Neural progenitor cell (in vitro differentiated cells): ENCODE results near the gene SHLD2. TPM values are rescaled to one million over a fixed set of nuclear protein-coding genes. Genes with fewer than 3 reads are reported as not detected.

Experiments
- DNase-seq: peaks from one replicate; pipeline ENCODE4 v3.0.0-alpha.2; 2016; ENCODE audit warnings: low spot score
- H2AFZ ChIP-seq: fragments of 200-600 bp; sonication (generic); replicated peaks from 2 replicates; pipeline ENCODE4 v1.6.1; 2016; ENCODE audit warnings: antibody characterized with exemption
- H3F3A ChIP-seq: fragments of 200-600 bp; sonication (generic); 2 replicates; pipeline ENCODE4 v1.6.1; 2016; ENCODE audit warnings: antibody characterized with exemption, low read depth
- H3K27ac ChIP-seq: fragments of 200-600 bp; sonication (generic); 2 replicates; pipeline ENCODE4 v1.5.1; 2016; ENCODE audit warnings: mild to moderate bottlenecking
- H3K27me3 ChIP-seq: fragments of 200-600 bp; sonication (generic); 2 replicates; pipeline ENCODE4 v1.6.1; 2016; ENCODE audit warnings: mild to moderate bottlenecking, moderate library complexity
- H3K36me3 ChIP-seq: fragments of 200-600 bp; sonication (generic); 2 replicates; pipeline ENCODE4 v1.5.1; 2016
- H3K4me1 ChIP-seq: fragments of 200-600 bp; sonication (generic); 2 replicates; pipeline ENCODE4 v1.6.1; 2016; ENCODE audit warnings: mixed run types
- H3K4me2 ChIP-seq: fragments of 200-600 bp; sonication (generic); 2 replicates; pipeline ENCODE4 v1.6.1; 2016
- H3K4me3 ChIP-seq: fragments of 200-600 bp; sonication (generic); 2 replicates; pipeline ENCODE4 v1.5.1; 2016
- H3K79me2 ChIP-seq: fragments of 200-600 bp; sonication (generic); 2 replicates; pipeline ENCODE4 v1.6.1; 2016; ENCODE audit warnings: low read depth
- H3K9ac ChIP-seq: fragments of 200-600 bp; sonication (generic); 2 replicates; pipeline ENCODE4 v1.6.1; 2016
- H3K9me3 ChIP-seq: fragments of 200-600 bp; sonication (generic); 2 replicates; pipeline ENCODE4 v1.5.1; 2016; ENCODE audit warnings: low read depth
- H4K20me1 ChIP-seq: fragments of 200-600 bp; sonication (generic); 2 replicates; pipeline ENCODE4 v1.6.1; 2016; ENCODE audit warnings: low read depth
- H3K27ac Mint-ChIP-seq: 3 replicates; pipeline ENCODE4 v1.8.0; 2021; ENCODE audit warnings: mixed read lengths
- H3K27me3 Mint-ChIP-seq: 2 replicates; pipeline ENCODE4 v1.8.0; 2022; ENCODE audit warnings: low read depth, mild to moderate bottlenecking, inconsistent platforms, moderate library complexity, mixed read lengths; ENCODE audit not compliant: insufficient read depth
- H3K36me3 Mint-ChIP-seq: 3 replicates; pipeline ENCODE4 v1.8.0; 2021; ENCODE audit warnings: mixed read lengths
- H3K4me1 Mint-ChIP-seq: 3 replicates; pipeline ENCODE4 v1.8.0; 2021; ENCODE audit warnings: mixed read lengths
- H3K4me3 Mint-ChIP-seq: 3 replicates; pipeline ENCODE4 v1.8.0; 2021; ENCODE audit warnings: mild to moderate bottlenecking, moderate library complexity, mixed read lengths
- H3K9me3 Mint-ChIP-seq: 3 replicates; pipeline ENCODE4 v1.8.0; 2020; ENCODE audit warnings: mixed read lengths
- CTCF ChIP-seq: fragments of 200-600 bp; sonication (generic); IDR thresholded peaks from 2 replicates; pipeline ENCODE4 v1.5.1; 2017; ENCODE audit warnings: antibody characterized with exemption, mild to moderate bottlenecking
- EZH2 ChIP-seq: fragments of 200-600 bp; sonication (generic); IDR thresholded peaks from 2 replicates; pipeline ENCODE4 v1.6.1; 2017; ENCODE audit warnings: antibody characterized with exemption, mild to moderate bottlenecking, moderate library complexity
- EZH2phosphoT487 ChIP-seq: fragments of 200-600 bp; sonication (generic); IDR thresholded peaks from 2 replicates; pipeline ENCODE4 v1.6.1; 2017; ENCODE audit warnings: antibody characterized with exemption
- total RNA-seq: library from RNA; depleted of rRNA; stranded (reverse); fragments of >200 nt; gene quantifications from 2 replicates; pipeline ENCODE4 v1.2.3, GENCODE V29; 2015; ENCODE audit warnings: low replicate concordance

The SHLD2 gene, protein sequence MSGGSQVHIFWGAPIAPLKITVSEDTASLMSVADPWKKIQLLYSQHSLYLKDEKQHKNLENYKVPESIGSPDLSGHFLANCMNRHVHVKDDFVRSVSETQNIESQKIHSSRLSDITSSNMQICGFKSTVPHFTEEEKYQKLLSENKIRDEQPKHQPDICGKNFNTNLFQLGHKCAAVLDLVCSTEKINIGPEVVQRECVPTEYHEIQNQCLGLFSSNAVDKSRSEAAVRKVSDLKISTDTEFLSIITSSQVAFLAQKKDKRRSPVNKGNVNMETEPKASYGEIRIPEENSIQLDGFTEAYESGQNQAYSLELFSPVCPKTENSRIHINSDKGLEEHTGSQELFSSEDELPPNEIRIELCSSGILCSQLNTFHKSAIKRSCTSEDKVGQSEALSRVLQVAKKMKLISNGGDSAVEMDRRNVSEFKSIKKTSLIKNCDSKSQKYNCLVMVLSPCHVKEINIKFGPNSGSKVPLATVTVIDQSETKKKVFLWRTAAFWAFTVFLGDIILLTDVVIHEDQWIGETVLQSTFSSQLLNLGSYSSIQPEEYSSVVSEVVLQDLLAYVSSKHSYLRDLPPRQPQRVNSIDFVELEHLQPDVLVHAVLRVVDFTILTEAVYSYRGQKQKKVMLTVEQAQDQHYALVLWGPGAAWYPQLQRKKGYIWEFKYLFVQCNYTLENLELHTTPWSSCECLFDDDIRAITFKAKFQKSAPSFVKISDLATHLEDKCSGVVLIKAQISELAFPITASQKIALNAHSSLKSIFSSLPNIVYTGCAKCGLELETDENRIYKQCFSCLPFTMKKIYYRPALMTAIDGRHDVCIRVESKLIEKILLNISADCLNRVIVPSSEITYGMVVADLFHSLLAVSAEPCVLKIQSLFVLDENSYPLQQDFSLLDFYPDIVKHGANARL
- total RNA-seq: 26.1 and 40.8 TPM in 2 replicates

DNA sequence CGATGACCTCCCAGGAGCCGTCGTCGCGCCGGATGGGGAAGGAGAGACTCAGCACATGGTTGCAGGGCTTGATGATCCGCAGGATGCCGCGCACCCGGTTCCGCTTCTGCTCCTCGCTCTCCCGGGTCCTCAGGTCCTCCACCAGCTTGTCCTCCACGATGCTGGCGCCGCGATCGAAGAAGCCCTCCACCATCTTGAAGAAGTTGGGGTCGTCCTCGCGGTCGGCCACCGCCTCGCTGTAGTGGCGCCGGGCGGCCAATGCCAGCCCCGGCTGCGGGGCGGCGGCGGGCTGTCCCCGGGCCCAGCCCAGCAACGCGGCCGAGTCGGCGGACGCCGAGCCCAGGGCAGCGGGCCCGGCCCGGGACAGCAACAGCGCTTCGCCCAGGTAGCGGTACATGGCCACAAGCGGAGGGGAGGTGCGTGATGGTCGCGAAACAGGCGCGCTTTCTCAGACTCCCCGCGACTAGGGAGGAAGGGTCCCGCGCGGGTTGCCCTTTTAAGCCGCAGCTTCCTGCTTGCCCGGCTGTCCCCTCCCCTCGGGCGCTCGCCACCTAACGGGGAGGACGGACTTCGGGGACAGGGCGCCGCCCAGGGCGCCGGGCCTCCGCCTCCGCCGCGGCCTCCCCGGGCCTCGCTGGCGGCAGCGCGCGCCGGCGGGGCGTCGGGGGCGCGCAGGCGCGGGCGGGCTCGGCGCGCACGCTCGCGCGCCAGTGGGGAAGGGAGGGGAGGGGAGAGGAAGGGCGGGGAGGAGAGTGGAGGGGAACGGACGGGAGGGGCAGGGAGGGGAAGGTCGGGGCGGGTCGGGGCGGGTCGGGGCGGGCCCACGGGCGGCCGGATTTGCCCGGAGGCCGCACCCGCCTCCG lies at the start of gene SHLD2, which contains the start of gene GLUD1:
Gene SHLD2, plus strand, starts transcription at position 834 of the 863 bp plus-strand sequence. CDS start 56,149 bp downstream, outside the sequence.
Gene GLUD1, minus strand, starts transcription at position 471 of the 863 bp plus-strand sequence. Its CDS starts 74 bp downstream, at position 397.
- H3K4me3 Mint-ChIP-seq: peak within 1 kb of the TSS; percentile 98
- peak within 1 kb of the TSS; percentile 75 for H3K27ac ChIP-seq
- peaks cover 29% of the 10 kb centered on the region for H4K20me1 ChIP-seq
- peak within 1 kb of the TSS; percentile 88 for H2AFZ ChIP-seq
- no peaks in the 10 kb centered on the region for H3K9me3 Mint-ChIP-seq
- no peaks in the 10 kb centered on the region for H3K9me3 ChIP-seq
- H3K79me2 ChIP-seq: peaks cover 80% of the 10 kb centered on the region
- no peaks in the 10 kb centered on the region for H3K27me3 Mint-ChIP-seq
- no peaks in the 10 kb centered on the region for H3K36me3 ChIP-seq
- H3K27me3 ChIP-seq: no peaks in the 10 kb centered on the region
- TF ChIP-seq EZH2 (no peak), CTCF (peak; percentile 8)
- H3F3A ChIP-seq: peaks cover 31% of the 10 kb centered on the region
- H3K27ac Mint-ChIP-seq: peak within 1 kb of the TSS; percentile 74
- peaks cover 12% of the 10 kb centered on the region for H3K36me3 Mint-ChIP-seq
- DNase-seq: peak; percentile 95
- H3K4me1 ChIP-seq: peaks cover 26% of the 10 kb centered on the region
- peaks cover 41% of the 10 kb centered on the region for H3K4me1 Mint-ChIP-seq
- peak within 1 kb of the TSS; percentile 90 for H3K4me2 ChIP-seq
- peak within 1 kb of the TSS; percentile 81 for H3K4me3 ChIP-seq
- peak within 1 kb of the TSS; percentile 36 for H3K9ac ChIP-seq

DNA sequence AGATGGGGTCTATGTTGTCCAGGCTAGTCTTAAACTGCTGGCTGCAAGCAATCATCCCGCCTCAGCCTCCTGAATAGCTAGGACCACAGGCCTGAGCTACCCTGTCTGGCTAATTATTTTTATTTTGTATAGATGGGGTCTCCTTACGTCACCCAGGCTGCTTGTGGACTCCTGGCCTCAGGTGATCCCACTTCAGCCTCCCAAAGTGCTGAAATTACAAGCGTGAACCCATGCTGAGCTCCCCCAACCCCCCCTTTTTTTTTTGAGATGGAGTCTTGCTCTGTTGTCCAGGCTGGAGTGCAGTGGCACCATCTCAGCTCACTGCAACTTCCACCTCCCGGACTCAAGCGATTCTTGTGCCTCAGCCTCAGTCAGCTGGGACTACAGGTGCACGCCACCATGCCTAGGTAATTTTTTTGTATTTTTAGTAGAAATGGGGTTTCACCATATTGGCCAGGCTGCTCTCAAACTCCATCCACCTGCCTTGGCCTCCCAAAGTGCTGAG lies 49.5 kb upstream of the SHLD2 start:
- Histone ChIP-seq H3K9ac (no peak overlapping the region), H2AFZ (no peak overlapping the region), H3K4me3 (no peak overlapping the region), H3K79me2 (no peaks in the 10 kb centered on the region), H3K4me1 (no peaks in the 10 kb centered on the region), H3K27me3 (no peaks in the 10 kb centered on the region), H3K4me2 (no peak overlapping the region), H3K36me3 (no peaks in the 10 kb centered on the region), H3K9me3 (no peaks in the 10 kb centered on the region), H4K20me1 (no peaks in the 10 kb centered on the region), H3F3A (no peaks in the 10 kb centered on the region), H3K27ac (no peak overlapping the region)
- Mint-ChIP-seq H3K36me3 (peaks cover 10% of the 10 kb centered on the region), H3K4me3 (no peak overlapping the region), H3K27me3 (peaks cover 3% of the 10 kb centered on the region), H3K9me3 (no peaks in the 10 kb centered on the region), H3K4me1 (no peaks in the 10 kb centered on the region), H3K27ac (no peak overlapping the region)
- TF ChIP-seq EZH2 (no peak), EZH2phosphoT487 (no peak), CTCF (no peak)
- DNase-seq: no peak

GRCh38 chr10:87053111-87053510 lies 41.9 kb upstream of the SHLD2 start:
- no peak overlapping the region for H3K4me3 Mint-ChIP-seq
- Histone ChIP-seq H3K4me2 (no peak overlapping the region), H3K9ac (no peak overlapping the region), H3K9me3 (no peaks in the 10 kb centered on the region), H2AFZ (no peak overlapping the region), H4K20me1 (no peaks in the 10 kb centered on the region), H3K79me2 (no peaks in the 10 kb centered on the region), H3F3A (peaks cover 25% of the 10 kb centered on the region), H3K4me3 (no peak overlapping the region), H3K27me3 (no peaks in the 10 kb centered on the region), H3K36me3 (peaks cover 10% of the 10 kb centered on the region), H3K27ac (no peak overlapping the region), H3K4me1 (peaks cover 13% of the 10 kb centered on the region)
- H3K27ac Mint-ChIP-seq: no peak overlapping the region
- no peaks in the 10 kb centered on the region for H3K9me3 Mint-ChIP-seq
- H3K27me3 Mint-ChIP-seq: peaks cover 2% of the 10 kb centered on the region
- no peak for DNase-seq
- H3K36me3 Mint-ChIP-seq: peaks cover 27% of the 10 kb centered on the region
- TF ChIP-seq EZH2phosphoT487 (no peak), EZH2 (no peak), CTCF (no peak)
- no peaks in the 10 kb centered on the region for H3K4me1 Mint-ChIP-seq
